Measurements from ENCODE around the gene MYL9.

MYL9 gene

GRCh38 chr20:36528176-36528874 lies 13.0 kb upstream of the MYL9 start:
- Histone ChIP-seq H3K4me3 (ENCODE audit: low read depth, low read length) (no peak overlapping the region), H3K9me3 (ENCODE audit: control insufficient read depth, insufficient read depth, low read length) (no peaks in the 10 kb centered on the region), H3K4me1 (ENCODE audit: control insufficient read depth, insufficient read depth, low read length) (no peaks in the 10 kb centered on the region), H3K27me3 (ENCODE audit: control insufficient read depth, insufficient read depth, low read length) (no peaks in the 10 kb centered on the region), H3K9ac (ENCODE audit: low read depth, low read length) (no peak overlapping the region), H3K36me3 (ENCODE audit: control insufficient read depth, insufficient read depth, low read length) (peaks cover 30% of the 10 kb centered on the region)

DNA sequence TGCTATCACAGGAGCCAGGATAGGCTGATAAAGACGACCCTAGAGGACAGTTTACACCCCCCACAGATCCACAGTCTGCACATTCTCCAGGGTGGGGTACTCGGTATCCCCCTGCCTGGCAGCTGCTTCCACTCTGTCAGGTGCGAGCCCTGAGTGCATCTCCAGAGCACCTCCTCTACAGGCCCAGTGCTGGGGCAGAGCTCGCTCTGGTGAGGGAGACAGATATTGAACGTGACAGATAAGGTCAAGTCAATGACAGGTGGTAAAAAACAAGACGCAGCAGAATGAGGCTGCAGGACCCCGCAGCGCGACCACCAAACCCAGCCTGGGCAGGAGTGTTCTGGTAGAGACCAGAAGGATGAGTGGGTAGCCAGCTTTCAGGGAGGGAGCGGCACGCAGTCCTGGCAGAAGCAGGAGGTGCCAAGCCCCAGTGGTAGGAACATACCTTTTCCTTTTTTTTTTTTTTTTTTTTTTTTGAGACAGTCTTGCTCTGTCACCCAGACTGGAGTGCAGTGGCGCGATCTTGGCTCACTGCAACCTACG lies 12.4 kb upstream of the MYL9 start:
- Histone ChIP-seq H3K4me3 (ENCODE audit: low read depth, low read length) (no peak overlapping the region), H3K4me1 (ENCODE audit: control insufficient read depth, insufficient read depth, low read length) (no peaks in the 10 kb centered on the region), H3K27me3 (ENCODE audit: control insufficient read depth, insufficient read depth, low read length) (no peaks in the 10 kb centered on the region), H3K36me3 (ENCODE audit: control insufficient read depth, insufficient read depth, low read length) (peaks cover 24% of the 10 kb centered on the region), H3K9me3 (ENCODE audit: control insufficient read depth, insufficient read depth, low read length) (no peaks in the 10 kb centered on the region), H3K9ac (ENCODE audit: low read depth, low read length) (no peak overlapping the region)

DNA sequence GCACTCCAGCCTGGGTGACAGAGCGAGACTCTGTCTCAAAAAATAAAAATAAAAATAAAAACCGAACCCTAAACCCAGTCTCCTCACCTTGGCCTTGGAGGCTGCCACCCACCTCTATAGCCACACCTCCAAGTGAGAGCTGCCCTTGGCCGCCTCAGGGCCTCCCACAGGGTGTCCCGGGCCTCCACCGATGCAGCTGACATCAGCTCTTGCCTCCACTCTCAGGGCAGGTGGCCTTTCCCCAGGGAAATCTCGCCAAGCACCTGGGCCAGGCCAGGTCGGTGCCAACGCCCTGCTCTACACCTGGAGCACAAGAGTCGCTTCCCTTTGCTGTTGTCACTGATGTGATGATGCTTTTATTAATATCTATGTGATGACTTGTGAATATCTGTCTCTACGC lies 8.9 kb upstream of the MYL9 start:
- Histone ChIP-seq H3K4me3 (ENCODE audit: low read depth, low read length) (no peak overlapping the region), H3K27me3 (ENCODE audit: control insufficient read depth, insufficient read depth, low read length) (no peaks in the 10 kb centered on the region), H3K36me3 (ENCODE audit: control insufficient read depth, insufficient read depth, low read length) (peaks cover 9% of the 10 kb centered on the region), H3K9ac (ENCODE audit: low read depth, low read length) (no peak overlapping the region), H3K4me1 (ENCODE audit: control insufficient read depth, insufficient read depth, low read length) (no peaks in the 10 kb centered on the region), H3K9me3 (ENCODE audit: control insufficient read depth, insufficient read depth, low read length) (no peaks in the 10 kb centered on the region)

GRCh38 chr20:36532822-36533221 lies 8.5 kb upstream of the MYL9 start:
- Histone ChIP-seq H3K4me1 (ENCODE audit: control insufficient read depth, insufficient read depth, low read length) (no peaks in the 10 kb centered on the region), H3K4me3 (ENCODE audit: low read depth, low read length) (no peak overlapping the region), H3K9me3 (ENCODE audit: control insufficient read depth, insufficient read depth, low read length) (no peaks in the 10 kb centered on the region), H3K9ac (ENCODE audit: low read depth, low read length) (no peak overlapping the region), H3K27me3 (ENCODE audit: control insufficient read depth, insufficient read depth, low read length) (no peaks in the 10 kb centered on the region), H3K36me3 (ENCODE audit: control insufficient read depth, insufficient read depth, low read length) (peaks cover 9% of the 10 kb centered on the region)

GRCh38 chr20:36538026-36538722 lies 3.1 kb upstream of the MYL9 start:
- peaks cover 11% of the 10 kb centered on the region for H3K4me1 ChIP-seq (ENCODE audit: control insufficient read depth, insufficient read depth, low read length)
- no peaks in the 10 kb centered on the region for H3K27me3 ChIP-seq (ENCODE audit: control insufficient read depth, insufficient read depth, low read length)
- H3K4me3 ChIP-seq (ENCODE audit: low read depth, low read length) = no peak overlapping the region
- H3K36me3 ChIP-seq (ENCODE audit: control insufficient read depth, insufficient read depth, low read length) = no peaks in the 10 kb centered on the region
- no peaks in the 10 kb centered on the region for H3K9me3 ChIP-seq (ENCODE audit: control insufficient read depth, insufficient read depth, low read length)
- no peak overlapping the region for H3K9ac ChIP-seq (ENCODE audit: low read depth, low read length)

GRCh38 chr20:36540551-36541211 lies 638 bp upstream of the MYL9 start:
- H3K27me3 ChIP-seq (ENCODE audit: control insufficient read depth, insufficient read depth, low read length) = no peaks in the 10 kb centered on the region
- peak overlapping the region; percentile 64 for H3K4me3 ChIP-seq (ENCODE audit: low read depth, low read length)
- H3K4me1 ChIP-seq (ENCODE audit: control insufficient read depth, insufficient read depth, low read length) = peaks cover 13% of the 10 kb centered on the region
- no peaks in the 10 kb centered on the region for H3K36me3 ChIP-seq (ENCODE audit: control insufficient read depth, insufficient read depth, low read length)
- no peaks in the 10 kb centered on the region for H3K9me3 ChIP-seq (ENCODE audit: control insufficient read depth, insufficient read depth, low read length)
- H3K9ac ChIP-seq (ENCODE audit: low read depth, low read length) = peak overlapping the region; percentile 54

DNA sequence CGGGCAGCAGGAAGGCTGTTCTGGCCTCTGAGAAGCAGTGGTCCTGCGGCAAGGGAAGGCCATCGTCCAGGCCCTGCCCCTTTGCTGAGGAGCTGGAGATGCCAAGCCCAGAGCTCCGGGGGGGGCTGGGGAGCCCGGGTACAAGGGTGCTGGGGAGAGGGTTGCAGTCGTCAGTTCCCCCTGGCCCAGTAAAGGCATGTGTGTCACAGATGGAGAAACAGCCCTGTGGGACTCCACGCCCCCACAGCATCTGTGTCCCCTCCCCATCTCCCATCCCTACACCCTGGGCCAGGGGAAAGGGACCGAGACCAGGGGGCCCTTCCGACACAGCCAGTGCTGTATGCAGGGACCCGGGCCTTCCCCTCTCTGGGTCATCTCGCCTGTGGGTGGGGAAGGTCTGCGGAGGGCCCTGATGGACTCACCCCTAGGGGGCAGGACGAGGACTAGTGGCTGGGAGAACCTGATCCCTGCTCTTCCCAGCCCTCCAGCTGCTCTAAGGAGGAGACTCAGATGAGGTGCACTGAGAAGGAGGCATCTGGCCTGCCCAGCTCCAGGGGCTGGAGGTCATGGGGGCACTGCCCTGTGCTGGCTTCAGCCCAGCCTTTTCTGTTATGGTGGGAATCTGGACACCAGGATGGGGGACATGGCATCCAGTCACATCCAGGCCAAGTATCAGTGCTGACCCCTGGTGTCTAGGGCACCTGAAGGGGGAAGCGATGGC lies 609 bp downstream of the MYL9 start:
- Histone ChIP-seq H3K27me3 (ENCODE audit: control insufficient read depth, insufficient read depth, low read length) (no peaks in the 10 kb centered on the region), H3K9me3 (ENCODE audit: control insufficient read depth, insufficient read depth, low read length) (no peaks in the 10 kb centered on the region), H3K4me3 (ENCODE audit: low read depth, low read length) (peak overlapping the region; percentile 64), H3K36me3 (ENCODE audit: control insufficient read depth, insufficient read depth, low read length) (peaks cover 5% of the 10 kb centered on the region), H3K4me1 (ENCODE audit: control insufficient read depth, insufficient read depth, low read length) (peaks cover 13% of the 10 kb centered on the region), H3K9ac (ENCODE audit: low read depth, low read length) (no peak overlapping the region)

DNA sequence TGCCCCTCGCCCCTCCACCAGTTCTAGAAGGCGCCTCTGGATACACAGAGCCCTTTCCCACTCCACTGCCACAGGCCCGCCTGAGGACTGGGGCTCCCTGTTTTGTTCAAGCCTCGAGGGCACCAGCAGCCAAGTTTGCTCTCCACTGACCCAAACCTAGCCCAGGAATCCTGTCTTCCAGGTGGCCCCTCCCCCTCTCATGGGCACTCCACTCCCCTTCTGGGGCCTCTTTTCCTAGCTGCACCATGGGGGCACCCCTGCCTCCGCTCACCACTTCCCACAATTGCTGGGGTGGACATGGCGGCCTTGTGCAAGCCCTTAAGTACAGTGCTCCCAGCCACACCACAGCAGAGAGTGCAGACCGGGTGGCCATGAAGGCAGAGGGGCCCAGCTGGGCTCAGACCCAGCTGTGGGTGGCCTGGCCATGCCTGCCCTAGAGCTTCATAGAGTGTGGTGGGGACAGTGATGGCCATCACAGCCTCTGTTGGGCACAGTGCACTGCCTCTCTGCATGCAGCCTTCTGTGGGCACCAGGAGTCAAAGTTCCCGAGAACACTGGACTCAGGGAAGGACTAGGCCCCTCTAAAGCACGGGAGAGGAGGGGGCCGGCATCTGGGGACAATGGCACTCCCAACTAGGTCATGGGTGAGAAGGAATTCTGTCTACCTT lies 1.3 kb downstream of the MYL9 start:
- Histone ChIP-seq H3K4me3 (ENCODE audit: low read depth, low read length) (peak overlapping the region; percentile 64), H3K36me3 (ENCODE audit: control insufficient read depth, insufficient read depth, low read length) (peaks cover 5% of the 10 kb centered on the region), H3K27me3 (ENCODE audit: control insufficient read depth, insufficient read depth, low read length) (no peaks in the 10 kb centered on the region), H3K9ac (ENCODE audit: low read depth, low read length) (no peak overlapping the region), H3K4me1 (ENCODE audit: control insufficient read depth, insufficient read depth, low read length) (peaks cover 13% of the 10 kb centered on the region), H3K9me3 (ENCODE audit: control insufficient read depth, insufficient read depth, low read length) (no peaks in the 10 kb centered on the region)

- Histone ChIP-seq H3K27me3 (ENCODE audit: control insufficient read depth, insufficient read depth, low read length) (no peaks in the 10 kb centered on the region), H3K4me1 (ENCODE audit: control insufficient read depth, insufficient read depth, low read length) (peaks cover 13% of the 10 kb centered on the region), H3K4me3 (ENCODE audit: low read depth, low read length) (no peak overlapping the region), H3K9ac (ENCODE audit: low read depth, low read length) (no peak overlapping the region), H3K36me3 (ENCODE audit: control insufficient read depth, insufficient read depth, low read length) (peaks cover 7% of the 10 kb centered on the region), H3K9me3 (ENCODE audit: control insufficient read depth, insufficient read depth, low read length) (no peaks in the 10 kb centered on the region)
These were observed 2.1 kb downstream of the MYL9 start for GRCh38 chr20:36543184-36544133.

GRCh38 chr20:36544134-36545018 lies 3.1 kb downstream of the MYL9 start:
- Histone ChIP-seq H3K27me3 (ENCODE audit: control insufficient read depth, insufficient read depth, low read length) (no peaks in the 10 kb centered on the region), H3K4me3 (ENCODE audit: low read depth, low read length) (no peak overlapping the region), H3K9me3 (ENCODE audit: control insufficient read depth, insufficient read depth, low read length) (no peaks in the 10 kb centered on the region), H3K9ac (ENCODE audit: low read depth, low read length) (no peak overlapping the region), H3K36me3 (ENCODE audit: control insufficient read depth, insufficient read depth, low read length) (peaks cover 8% of the 10 kb centered on the region), H3K4me1 (ENCODE audit: control insufficient read depth, insufficient read depth, low read length) (peaks cover 13% of the 10 kb centered on the region)

Measured in iPS-15b (cell line).